NT2/D1 (cell line): Measurements from ENCODE around the gene MAP3K9.

Experiments
- SUZ12 ChIP-seq: IDR thresholded peaks from 2 replicates; pipeline ENCODE4 v1.6.1; 2011; ENCODE audit not compliant: insufficient read length, insufficient read depth; ENCODE audit errors: extremely low read depth
- YY1 ChIP-seq: IDR thresholded peaks from 2 replicates; pipeline ENCODE4 v1.6.1; 2011; ENCODE audit not compliant: insufficient read length, insufficient read depth
- ZNF274 ChIP-seq: IDR thresholded peaks from 2 replicates; pipeline ENCODE4 v1.6.1; 2011; ENCODE audit warnings: mild to moderate bottlenecking, low read depth, low read length

- no peak for TF ChIP-seq ZNF274
- TF ChIP-seq YY1: no peak
- no peak for TF ChIP-seq SUZ12
These were observed at the start of gene MAP3K9 for GRCh38 chr14:70809225-70810219.
